NOMO-1 (cell line): ENCODE data around the gene UBXN10.

Experiments used
- DNase-seq, 2 experiments: peaks; one replicate each; lab custom pipeline; 2025; ENCODE audit not compliant: unreplicated experiment in 2 of 2; lab: John Stamatoyannopoulos, UW

UBXN10 gene

GRCh38 chr1:20151906-20152598 is 33.8 kb upstream of the UBXN10 start:
- peak; percentile 74 to 76 for DNase-seq

GRCh38 chr1:20152599-20152930 is 33.3 kb upstream of the UBXN10 start:
- no peak for DNase-seq

GRCh38 chr1:20153000-20153418 is 32.9 kb upstream of the UBXN10 start:
- peak; percentile 8 to 23 for DNase-seq

- no peak for DNase-seq
Measured at GRCh38 chr1:20154301-20154831, 31.5 kb upstream of the UBXN10 start.

- DNase-seq, result no peak
Measured at GRCh38 chr1:20158358-20159070, 27.4 kb upstream of the UBXN10 start.

GRCh38 chr1:20160034-20160433 is 25.9 kb upstream of the UBXN10 start:
- no peak for DNase-seq

GRCh38 chr1:20164694-20165202 is 21.1 kb upstream of the UBXN10 start:
- peak in 1 of 2 experiments; percentile 41 for DNase-seq

- DNase-seq, result peak; percentile 90 to 94
Measured at GRCh38 chr1:20165522-20165951, 20.4 kb upstream of the UBXN10 start.

GRCh38 chr1:20166051-20166450 is 19.8 kb upstream of the UBXN10 start:
- DNase-seq, result no peak

GRCh38 chr1:20167126-20167525 is 18.8 kb upstream of the UBXN10 start:
- DNase-seq, result no peak

GRCh38 chr1:20168564-20169491 is 17.1 kb upstream of the UBXN10 start:
- no peak for DNase-seq

GRCh38 chr1:20169932-20170331 is 16.0 kb upstream of the UBXN10 start:
- no peak for DNase-seq

GRCh38 chr1:20172033-20172590 is 13.8 kb upstream of the UBXN10 start:
- DNase-seq, result no peak

- DNase-seq, result peak; percentile 18 to 46
Measured at GRCh38 chr1:20174937-20175666, 10.8 kb upstream of the UBXN10 start.

- DNase-seq, result peak; percentile 33 to 40
Measured at GRCh38 chr1:20178634-20179370, 7.1 kb upstream of the UBXN10 start.

GRCh38 chr1:20179371-20180128 is 6.3 kb upstream of the UBXN10 start:
- DNase-seq, result no peak

GRCh38 chr1:20180129-20180843 is 5.6 kb upstream of the UBXN10 start:
- no peak for DNase-seq

GRCh38 chr1:20180844-20181207 is 5.1 kb upstream of the UBXN10 start:
- DNase-seq, result no peak
